Measurements from ENCODE around the gene PSAP. TPM values are rescaled to one million over a fixed set of nuclear protein-coding genes. Genes with fewer than 3 reads are reported as not detected.

PSAP gene
- total and polyA plus RNA-seq, 2 experiments from 2014 or later: 151 to 391 TPM

GRCh38 chr10:71788954-71789353, 62.1 kb downstream of the PSAP start:
- Histone ChIP-seq H3K27ac (ENCODE audit: low read depth) (no peak overlapping the region), H3K4me2 (no peak overlapping the region), H3F3A (replicated peaks; ENCODE audit: low read depth) (no peaks in the 10 kb centered on the region), H3K4me3 (no peak overlapping the region), H3K36me3 (ENCODE audit: insufficient read depth) (no peaks in the 10 kb centered on the region), H3K27me3 (ENCODE audit: insufficient read depth) (no peaks in the 10 kb centered on the region), H4K20me1 (replicated peaks; ENCODE audit: insufficient read depth) (no peaks in the 10 kb centered on the region), H3K4me1 (ENCODE audit: insufficient read depth) (no peaks in the 10 kb centered on the region), H3K9me2 (ENCODE audit: insufficient read depth) (no peaks in the 10 kb centered on the region), H2AFZ (no peak overlapping the region), H3K79me2 (replicated peaks; ENCODE audit: insufficient read depth) (no peaks in the 10 kb centered on the region)
- no peak overlapping the region for H3K27ac Mint-ChIP-seq
- no peaks in the 10 kb centered on the region for H3K4me1 Mint-ChIP-seq
- H3K9me3 Mint-ChIP-seq: no peaks in the 10 kb centered on the region; the same call in 2 of the 3 replicates
- DNase-seq (ENCODE audit: low spot score): no peak
- H3K36me3 Mint-ChIP-seq (ENCODE audit: low read depth): no peaks in the 10 kb centered on the region
- no peak for ATAC-seq
- peaks cover 20% of the 10 kb centered on the region for H3K27me3 Mint-ChIP-seq (ENCODE audit: insufficient read depth, low read depth, poor library complexity)
- no peak overlapping the region for H3K4me3 Mint-ChIP-seq
- TF ChIP-seq ZNF114 (CRISPR knock-in tag; IDR thresholded peaks at IDR 0.05) (no peak), ZNF462 (CRISPR knock-in tag; IDR thresholded peaks at IDR 0.05) (no peak), ZNF331 (CRISPR knock-in tag; IDR thresholded peaks at IDR 0.05; ENCODE audit: low read depth) (no peak), STAT1 (IDR thresholded peaks at IDR 0.05; ENCODE audit: unreplicated experiment) (no peak), CREB1 (CRISPR knock-in tag; IDR thresholded peaks at IDR 0.05; ENCODE audit: low read depth) (no peak), EZH2phosphoT487 (IDR thresholded peaks at IDR 0.05; ENCODE audit: unreplicated experiment) (no peak), POLR2AphosphoS5 (IDR thresholded peaks at IDR 0.05; ENCODE audit: low read depth) (no peak), NANOG (IDR thresholded peaks at IDR 0.05; ENCODE audit: borderline replicate concordance) (no peak), ETS1 (IDR thresholded peaks at IDR 0.05) (no peak), REST (IDR thresholded peaks at IDR 0.05; ENCODE audit: unreplicated experiment) (no peak)
